Anterior cingulate cortex (tissue), 58 donors: ENCODE results near the gene TXN.
A peak's percentile ranks its signal among the peaks of the same experiment; 100 is the strongest.

Experiments
- DNase-seq, 58 donors: peaks; one replicate each; lab custom pipeline; 2025; lab: John Stamatoyannopoulos, UW

Gene TXN

GRCh38 chr9:110256380-110257096 is at the start of gene TXN:
Gene TXN (minus strand): TSS chr9:110256507. CDS start chr9:110256435, 72 bp downstream.
- DNase-seq = peak; percentile 46 to 98 (median 80)

- DNase-seq = no peak
Observed at GRCh38 chr9:110303133-110303532, 46.8 kb upstream of the TXN start.

GRCh38 chr9:110298043-110298605 is 41.8 kb upstream of the TXN start:
- no peak for DNase-seq

GRCh38 chr9:110293248-110293647 is 36.9 kb upstream of the TXN start:
- no peak for DNase-seq

- no peak for DNase-seq
Observed at GRCh38 chr9:110291921-110292557, 35.7 kb upstream of the TXN start.

- DNase-seq = no peak
Observed at GRCh38 chr9:110290001-110290400, 33.7 kb upstream of the TXN start.

- no peak for DNase-seq
Observed at GRCh38 chr9:110288503-110288902, 32.2 kb upstream of the TXN start.

GRCh38 chr9:110287289-110287680 is 31.0 kb upstream of the TXN start:
- no peak for DNase-seq

GRCh38 chr9:110284211-110284844 is 28.0 kb upstream of the TXN start:
- no peak for DNase-seq

GRCh38 chr9:110283751-110284150 is 27.4 kb upstream of the TXN start:
- DNase-seq = no peak

- no peak for DNase-seq
Observed at GRCh38 chr9:110282739-110283081, 26.4 kb upstream of the TXN start.

GRCh38 chr9:110282018-110282738 is 25.9 kb upstream of the TXN start:
- DNase-seq = peak in 4 of 58 donors; percentile 5 to 44 (median 34)

GRCh38 chr9:110278080-110278707 is 21.9 kb upstream of the TXN start:
- no peak for DNase-seq

- no peak for DNase-seq
Observed at GRCh38 chr9:110276781-110277180, 20.5 kb upstream of the TXN start.

GRCh38 chr9:110270211-110270995 is 14.1 kb upstream of the TXN start:
- DNase-seq = no peak

GRCh38 chr9:110266795-110267194 is 10.5 kb upstream of the TXN start:
- DNase-seq = no peak

GRCh38 chr9:110261632-110262031 is 5.3 kb upstream of the TXN start:
- no peak for DNase-seq

- DNase-seq = no peak
Observed at GRCh38 chr9:110260911-110261310, 4.6 kb upstream of the TXN start.

- no peak for DNase-seq
Observed at GRCh38 chr9:110259566-110259965, 3.3 kb upstream of the TXN start.

GRCh38 chr9:110258690-110259091 is 2.4 kb upstream of the TXN start:
- DNase-seq = no peak
